Adrenal gland (tissue), 5 donors: ENCODE data around the gene TMIGD1.

ENCODE experiments used
- CTCF ChIP-seq, 6 experiments: fragments of 450-650 bp in 4 of 6; fragments of 200-600 bp in 2 of 6; sonication (generic) in 1 of 6; IDR thresholded peaks; 1 replicate in 5 of 6; 2 replicates in 1 of 6; pipeline versions ENCODE4 v1.5.1 to v1.8.0; 2016 to 2021; ENCODE audit warnings: antibody characterized with exemption in 6 of 6, mild to moderate bottlenecking in 2 of 6, moderate library complexity in 1 of 6
- POLR2A ChIP-seq, 2 donors: fragments of 450-650 bp; IDR thresholded peaks; one replicate each; pipeline ENCODE4 v1.6.1; 2017; ENCODE audit warnings: antibody characterized with exemption in 2 of 2, mild to moderate bottlenecking in 2 of 2, moderate library complexity in 1 of 2
- donor health status: DM: no; HTN: no; CAD: no.

- TF ChIP-seq CTCF (IDR thresholded peaks at IDR 0.05) (no peak), POLR2A (IDR thresholded peaks at IDR 0.05) (no peak)
Measured at GRCh38 chr17:30382345-30382744, 48.5 kb upstream of the TMIGD1 start.
